VCaP (cell line): ENCODE measurements around the gene ADD2.
"Not testable (repeated sequence)": the region's sequence is repeated elsewhere in the genome, so short reads cannot be mapped to it uniquely, and the experiment has no call there.

Source experiments
- H3K27ac ChIP-seq: fragments of 450-650 bp; 2 replicates; pipeline ENCODE4 v1.5.1; 2017
- TF ChIP-seq, protein P1 (sequence below): fragments of 450-650 bp; conservative IDR thresholded peaks from 2 replicates; pipeline ENCODE4 v1.5.1; 2017; ENCODE audit warnings: mild to moderate bottlenecking, moderate library complexity

Gene ADD2

GRCh38 chr2:70806620-70807019 lies 38.6 kb upstream of the ADD2 start:
- TF ChIP-seq, protein P1, sequence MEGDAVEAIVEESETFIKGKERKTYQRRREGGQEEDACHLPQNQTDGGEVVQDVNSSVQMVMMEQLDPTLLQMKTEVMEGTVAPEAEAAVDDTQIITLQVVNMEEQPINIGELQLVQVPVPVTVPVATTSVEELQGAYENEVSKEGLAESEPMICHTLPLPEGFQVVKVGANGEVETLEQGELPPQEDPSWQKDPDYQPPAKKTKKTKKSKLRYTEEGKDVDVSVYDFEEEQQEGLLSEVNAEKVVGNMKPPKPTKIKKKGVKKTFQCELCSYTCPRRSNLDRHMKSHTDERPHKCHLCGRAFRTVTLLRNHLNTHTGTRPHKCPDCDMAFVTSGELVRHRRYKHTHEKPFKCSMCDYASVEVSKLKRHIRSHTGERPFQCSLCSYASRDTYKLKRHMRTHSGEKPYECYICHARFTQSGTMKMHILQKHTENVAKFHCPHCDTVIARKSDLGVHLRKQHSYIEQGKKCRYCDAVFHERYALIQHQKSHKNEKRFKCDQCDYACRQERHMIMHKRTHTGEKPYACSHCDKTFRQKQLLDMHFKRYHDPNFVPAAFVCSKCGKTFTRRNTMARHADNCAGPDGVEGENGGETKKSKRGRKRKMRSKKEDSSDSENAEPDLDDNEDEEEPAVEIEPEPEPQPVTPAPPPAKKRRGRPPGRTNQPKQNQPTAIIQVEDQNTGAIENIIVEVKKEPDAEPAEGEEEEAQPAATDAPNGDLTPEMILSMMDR = no peak
- no peak overlapping the region for H3K27ac ChIP-seq

DNA sequence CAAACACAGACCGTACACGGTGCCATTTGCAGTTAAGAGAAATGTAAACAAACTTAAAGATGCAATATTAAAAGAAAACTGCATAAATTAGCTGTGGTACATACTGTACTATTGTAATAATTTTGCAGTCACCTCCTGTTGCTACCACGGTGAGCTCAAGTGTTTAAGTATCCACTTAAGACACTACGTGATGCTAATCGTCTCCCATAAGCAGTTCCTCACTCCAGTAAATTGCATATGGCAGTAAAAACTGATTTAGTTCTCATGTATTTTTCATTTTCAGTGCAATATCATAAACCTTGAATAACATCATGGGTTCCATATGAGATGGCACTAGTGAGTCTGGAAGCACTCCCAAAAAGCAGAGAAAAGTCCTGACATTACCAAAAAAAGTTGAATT lies 38.0 kb upstream of the ADD2 start:
- no peak overlapping the region for H3K27ac ChIP-seq
- TF ChIP-seq, protein P1 = no peak

DNA sequence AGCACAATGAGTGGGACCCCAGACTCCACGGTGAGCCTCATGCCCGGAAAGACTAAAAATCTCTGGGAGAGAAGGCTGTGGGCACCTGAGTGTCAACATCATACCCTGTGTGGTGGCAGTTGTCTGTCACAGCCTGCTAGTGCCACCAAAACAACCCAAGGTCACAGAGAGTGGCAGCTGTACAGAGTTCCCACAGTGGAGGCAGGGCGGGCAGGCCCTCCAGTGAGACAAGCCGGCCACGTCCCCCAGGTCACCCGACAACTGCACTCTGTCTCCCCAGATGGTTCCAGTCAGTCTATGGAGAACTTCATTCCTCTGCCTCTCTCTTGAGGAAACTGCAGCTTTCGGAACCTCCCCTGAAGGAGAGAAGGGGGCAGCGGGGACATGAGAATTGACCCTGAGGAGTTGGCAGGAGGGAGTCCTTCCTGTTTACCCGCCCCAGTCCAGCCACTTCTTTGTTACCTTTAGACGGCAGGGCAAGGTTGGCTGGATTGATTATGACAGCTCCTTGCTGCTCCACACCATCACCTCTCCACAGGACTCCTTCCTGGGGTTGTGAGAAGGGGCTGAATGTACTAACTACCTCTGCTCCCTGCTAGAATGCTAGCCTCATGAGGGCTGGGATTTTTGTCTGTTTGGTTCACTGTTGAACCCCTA lies 33.7 kb upstream of the ADD2 start:
- TF ChIP-seq, protein P1 = no peak
- H3K27ac ChIP-seq = no peak overlapping the region

GRCh38 chr2:70799706-70800105 lies 31.7 kb upstream of the ADD2 start:
- H3K27ac ChIP-seq = no peak overlapping the region
- TF ChIP-seq, protein P1 = no peak

DNA sequence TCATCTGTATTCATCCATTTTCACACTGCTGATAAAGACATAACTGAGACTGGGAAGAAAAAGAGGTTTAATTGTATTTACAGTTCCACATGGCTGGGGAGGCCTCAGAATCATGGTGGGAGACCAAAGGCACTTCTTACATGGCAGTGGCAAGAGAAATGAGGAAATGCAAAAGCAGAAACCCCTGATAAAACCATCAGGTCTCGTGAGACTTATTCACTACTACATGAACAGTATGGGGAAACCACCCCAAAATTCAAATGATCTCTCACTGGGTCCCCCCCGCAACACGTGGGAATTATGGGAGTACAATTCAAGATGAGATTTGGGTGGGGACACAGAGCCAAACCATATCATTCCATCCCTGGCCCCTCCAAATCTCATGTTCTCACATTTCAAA lies 30.0 kb upstream of the ADD2 start:
- H3K27ac ChIP-seq = not testable (repeated sequence)

DNA sequence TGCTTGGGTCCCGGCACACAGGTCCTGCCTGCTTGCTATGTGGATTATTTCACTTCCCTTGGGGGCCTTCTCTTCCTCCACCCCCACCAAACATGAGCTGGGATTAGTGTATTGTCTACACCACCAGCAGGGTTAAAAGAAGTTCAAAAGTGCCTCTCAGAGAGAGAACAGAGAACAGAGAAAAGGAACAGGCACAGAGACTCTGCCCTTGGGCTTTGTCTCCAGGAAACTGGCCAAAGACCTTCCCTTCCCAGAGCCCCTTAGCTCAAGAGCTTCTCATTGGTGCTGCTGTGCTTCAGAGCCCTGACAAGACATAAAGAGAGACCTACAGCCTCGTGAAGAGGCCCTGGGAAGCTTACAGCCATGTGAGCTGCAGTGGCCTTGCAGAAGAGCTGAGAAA lies 29.5 kb upstream of the ADD2 start:
- TF ChIP-seq, protein P1 = no peak
- H3K27ac ChIP-seq = no peak overlapping the region

GRCh38 chr2:70796262-70796661 lies 28.3 kb upstream of the ADD2 start:
- TF ChIP-seq, protein P1 = no peak
- no peak overlapping the region for H3K27ac ChIP-seq

DNA sequence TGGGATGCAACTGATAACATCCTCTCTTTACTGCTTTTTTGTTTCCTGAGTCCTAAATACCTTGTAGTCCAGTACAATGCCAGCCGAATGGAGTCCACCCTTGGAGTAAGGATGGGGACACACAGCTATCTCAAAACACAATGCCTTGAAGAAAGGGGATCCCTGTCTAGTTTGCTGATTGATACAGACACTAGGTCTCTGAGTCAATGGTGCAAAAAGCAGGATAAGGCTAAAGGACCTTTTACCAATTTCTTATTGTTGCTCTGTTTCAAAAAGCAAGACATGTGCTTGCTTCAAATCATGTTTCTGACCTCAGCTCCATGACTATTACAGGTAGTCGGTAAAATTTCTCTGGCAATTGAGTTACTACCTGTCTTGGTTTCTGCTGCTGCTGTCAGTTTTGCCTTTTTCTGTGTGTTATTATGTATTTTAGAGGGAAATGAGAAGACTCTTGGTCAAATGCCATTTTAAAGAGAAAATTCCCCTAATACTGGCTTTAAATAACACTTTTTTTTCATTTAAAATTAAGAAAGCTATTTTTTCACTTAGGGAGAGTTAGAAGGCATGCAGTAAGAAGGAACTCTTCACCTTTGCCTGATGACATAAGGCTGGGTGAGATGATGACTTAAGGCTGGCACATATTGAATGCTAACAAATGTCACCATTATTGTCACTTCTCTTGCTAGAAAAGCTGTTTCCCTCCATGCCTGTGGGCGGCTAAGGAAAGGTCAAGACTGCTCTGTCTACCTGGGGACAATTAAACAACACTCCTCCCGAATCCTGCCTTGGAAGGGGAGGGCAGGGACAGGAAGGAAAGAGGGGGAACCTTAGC lies 27.4 kb upstream of the ADD2 start:
- TF ChIP-seq, protein P1 = no peak
- no peak overlapping the region for H3K27ac ChIP-seq
